ENCODE results near the gene IZUMO2. TPM values are rescaled to one million over a fixed set of nuclear protein-coding genes. Genes with fewer than 3 reads are reported as not detected.

The IZUMO2 gene
- total RNA-seq, 1 experiment from 2014 or later = not detected

- no peak overlapping the region for H3K27ac ChIP-seq (ENCODE audit: low read length)
- peak overlapping the region; percentile 18 to 35 for H3K4me3 ChIP-seq (ENCODE audit: low read depth in 2 of 2, low read length in 2 of 2)
- H3K9me3 ChIP-seq (ENCODE audit: control insufficient read depth, insufficient read depth, low read depth, low read length) = no peaks in the 10 kb centered on the region
- no peak for TF ChIP-seq REST (IDR thresholded peaks at IDR 0.05; ENCODE audit: insufficient read depth in 1 of 2, low read depth in 2 of 2, low read length in 1 of 2)
- TF ChIP-seq TCF7L2 (IDR thresholded peaks at IDR 0.05; ENCODE audit: low read depth, low read length) = no peak
- TF ChIP-seq, protein P1, sequence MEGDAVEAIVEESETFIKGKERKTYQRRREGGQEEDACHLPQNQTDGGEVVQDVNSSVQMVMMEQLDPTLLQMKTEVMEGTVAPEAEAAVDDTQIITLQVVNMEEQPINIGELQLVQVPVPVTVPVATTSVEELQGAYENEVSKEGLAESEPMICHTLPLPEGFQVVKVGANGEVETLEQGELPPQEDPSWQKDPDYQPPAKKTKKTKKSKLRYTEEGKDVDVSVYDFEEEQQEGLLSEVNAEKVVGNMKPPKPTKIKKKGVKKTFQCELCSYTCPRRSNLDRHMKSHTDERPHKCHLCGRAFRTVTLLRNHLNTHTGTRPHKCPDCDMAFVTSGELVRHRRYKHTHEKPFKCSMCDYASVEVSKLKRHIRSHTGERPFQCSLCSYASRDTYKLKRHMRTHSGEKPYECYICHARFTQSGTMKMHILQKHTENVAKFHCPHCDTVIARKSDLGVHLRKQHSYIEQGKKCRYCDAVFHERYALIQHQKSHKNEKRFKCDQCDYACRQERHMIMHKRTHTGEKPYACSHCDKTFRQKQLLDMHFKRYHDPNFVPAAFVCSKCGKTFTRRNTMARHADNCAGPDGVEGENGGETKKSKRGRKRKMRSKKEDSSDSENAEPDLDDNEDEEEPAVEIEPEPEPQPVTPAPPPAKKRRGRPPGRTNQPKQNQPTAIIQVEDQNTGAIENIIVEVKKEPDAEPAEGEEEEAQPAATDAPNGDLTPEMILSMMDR (IDR thresholded peaks at IDR 0.05) = no peak
- TF ChIP-seq POLR2AphosphoS5 (IDR thresholded peaks at IDR 0.05; ENCODE audit: low read depth, low read length) = no peak
- no peak for TF ChIP-seq SIN3A (IDR thresholded peaks at IDR 0.05; ENCODE audit: borderline replicate concordance, insufficient read depth, low read depth, low read length)
- ATAC-seq (0 out of 2 replicates have a peak, but pooled peaks have one; percentile 43), DNase-seq (ENCODE audit: low read depth, low spot score) (no peak)
- no TSS peak for BruUV-seq (replicated peaks)
- ChIA-PET CTCF (interaction anchor here (0.6 to 0.9 kb wide), 2 partner anchors 40 to 47 kb away, joined by 3 read pairs; no protein-coding TSS in a partner anchor), POLR2A (interaction anchor here (0.6 kb wide), 2 partner anchors 31 to 164 kb away, joined by 3 read pairs; no protein-coding TSS in a partner anchor)
- no peaks in the 10 kb centered on the region for H3K36me3 ChIP-seq (ENCODE audit: control insufficient read depth, insufficient read depth, low read length)
- in situ Hi-C loops (cut with HindIII; ENCODE audit: low pct_unique_long_range_greater_than_20kb, low sequenced_read_pairs) = no loop called here
- no peaks in the 10 kb centered on the region for H3K27me3 ChIP-seq (ENCODE audit: control insufficient read depth, insufficient read depth, low read length)
- no peaks in the 10 kb centered on the region; the same call in 1 of the 2 replicates for H3K4me1 ChIP-seq (ENCODE audit: control insufficient read depth, insufficient read depth, low read length)
- intact Hi-C loops (cut with micrococcal nuclease; ENCODE audit: unreplicated experiment) = no loop called here
Measured at GRCh38 chr19:50204811-50205675, 42.0 kb upstream of the IZUMO2 start.

GRCh38 chr19:50204081-50204428 lies 41.0 kb upstream of the IZUMO2 start:
- ChIA-PET POLR2A (no interaction called here), CTCF (no interaction called here)
- in situ Hi-C loops (cut with HindIII; ENCODE audit: low pct_unique_long_range_greater_than_20kb, low sequenced_read_pairs) (no loop called here), intact Hi-C loops (cut with micrococcal nuclease; ENCODE audit: unreplicated experiment) (no loop called here)
- BruUV-seq (replicated peaks) = no TSS peak
- Histone ChIP-seq H3K36me3 (ENCODE audit: control insufficient read depth, insufficient read depth, low read length) (no peaks in the 10 kb centered on the region), H3K9me3 (ENCODE audit: control insufficient read depth, insufficient read depth, low read depth, low read length) (no peaks in the 10 kb centered on the region), H3K27me3 (ENCODE audit: control insufficient read depth, insufficient read depth, low read length) (no peaks in the 10 kb centered on the region), H3K4me1 (ENCODE audit: control insufficient read depth, insufficient read depth, low read length) (no peaks in the 10 kb centered on the region; the same call in 1 of the 2 replicates), H3K4me3 (ENCODE audit: low read depth in 2 of 2, low read length in 2 of 2) (peak overlapping the region; percentile 50 to 51), H3K27ac (ENCODE audit: low read length) (peak overlapping the region; percentile 51; the same call in 1 of the 2 replicates)
- TF ChIP-seq REST (IDR thresholded peaks at IDR 0.05; ENCODE audit: insufficient read depth in 1 of 2, low read depth in 2 of 2, low read length in 1 of 2) (no peak), TCF7L2 (IDR thresholded peaks at IDR 0.05; ENCODE audit: low read depth, low read length) (no peak), POLR2AphosphoS5 (IDR thresholded peaks at IDR 0.05; ENCODE audit: low read depth, low read length) (no peak), SIN3A (IDR thresholded peaks at IDR 0.05; ENCODE audit: borderline replicate concordance, insufficient read depth, low read depth, low read length) (no peak)
- TF ChIP-seq, protein P1 (IDR thresholded peaks at IDR 0.05) = no peak
- ATAC-seq (no peak), DNase-seq (ENCODE audit: low read depth, low spot score) (no peak)

Measured in Panc1 (cell line).